Fibroblast of lung (primary cell): Measurements from ENCODE around the gene TXLNA. TPM values are rescaled to one million over a fixed set of nuclear protein-coding genes. Genes with fewer than 3 reads are reported as not detected.

Source experiments
- DNase-seq, 2 donors: peaks; one replicate each; pipeline versions ENCODE4 v3.0.0 to v3.0.0-alpha.2; 2010; ENCODE audit warnings: low read depth in 2 of 2
- H2AFZ ChIP-seq: 2 replicates; pipeline ENCODE4 v1.5.1; 2012; ENCODE audit warnings: low read length, control low read depth, inconsistent platforms
- H3K27ac ChIP-seq: 2 replicates; pipeline ENCODE4 v1.5.1; 2011; ENCODE audit warnings: low read length, control low read depth; ENCODE audit not compliant: insufficient read depth
- H3K27me3 ChIP-seq: 2 replicates; pipeline ENCODE4 v1.5.1; 2011; ENCODE audit warnings: mild to moderate bottlenecking, low read length; ENCODE audit not compliant: control insufficient read depth, insufficient read depth
- H3K36me3 ChIP-seq: 2 replicates; pipeline ENCODE4 v1.5.1; 2011; ENCODE audit warnings: low read length; ENCODE audit not compliant: control insufficient read depth, insufficient read depth
- H3K4me1 ChIP-seq: 2 replicates; pipeline ENCODE4 v1.5.1; 2011; ENCODE audit warnings: low read length; ENCODE audit not compliant: control insufficient read depth, insufficient read depth; ENCODE audit errors: extremely low read depth
- H3K4me2 ChIP-seq: 2 replicates; pipeline ENCODE4 v1.5.1; 2011; ENCODE audit warnings: low read length, control low read depth; ENCODE audit not compliant: insufficient read depth; ENCODE audit errors: extremely low read depth
- H3K4me3 ChIP-seq, 4 experiments: fragments of 200-600 bp in 1 of 4; sonication (generic) in 1 of 4; replicated peaks in 1 of 4; 2 replicates each; pipeline ENCODE4 v1.5.1; 2011 to 2016; ENCODE audit warnings: low read length in 4 of 4, low read depth in 3 of 4, mild to moderate bottlenecking in 3 of 4, control low read depth in 2 of 4, inconsistent platforms in 1 of 4, mixed read lengths in 1 of 4; ENCODE audit not compliant: insufficient read depth in 1 of 4; ENCODE audit errors: control extremely low read depth in 1 of 4
- H3K79me2 ChIP-seq: 2 replicates; pipeline ENCODE4 v1.5.1; 2012; ENCODE audit warnings: mild to moderate bottlenecking, low read length, inconsistent platforms; ENCODE audit not compliant: control insufficient read depth, insufficient read depth
- H3K9ac ChIP-seq: 2 replicates; pipeline ENCODE4 v1.5.1; 2011; ENCODE audit warnings: mild to moderate bottlenecking, low read length, control low read depth; ENCODE audit not compliant: insufficient read depth
- H3K9me3 ChIP-seq: 2 replicates; pipeline ENCODE4 v1.5.1; 2012; ENCODE audit warnings: low read depth, low read length; ENCODE audit not compliant: control insufficient read depth, insufficient read depth
- H4K20me1 ChIP-seq: 2 replicates; pipeline ENCODE4 v1.5.1; 2011; ENCODE audit warnings: low read length; ENCODE audit not compliant: control insufficient read depth, insufficient read depth; ENCODE audit errors: extremely low read depth
- EZH2 ChIP-seq: IDR thresholded peaks from 2 replicates; pipeline ENCODE4 v1.5.1; 2012; ENCODE audit warnings: low read length, control low read depth, mild to moderate bottlenecking; ENCODE audit errors: missing control alignments
- polyA plus RNA-seq, 2 donors: library from polyadenylated mRNA; depleted of rRNA in 1 of 2; stranded (reverse) in 1 of 2; unstranded in 1 of 2; fragments of >200 nt; gene quantifications; 2 replicates each; pipeline ENCODE4 v1.2.1, GENCODE V29; 2011 to 2012; ENCODE audit warnings: missing spikeins in 1 of 2
- total RNA-seq: library from RNA; depleted of rRNA; stranded (reverse); fragments of >200 nt; gene quantifications from 2 replicates; pipeline ENCODE4 v1.2.1, GENCODE V29; 2014
- TF ChIP-seq, protein P1 (sequence below), 2 donors: IDR thresholded peaks in 1 of 2; conservative IDR thresholded peaks in 1 of 2; 1 replicate in 1 of 2; 2 replicates in 1 of 2; pipeline ENCODE4 v1.5.1; 2011 to 2012; ENCODE audit warnings: low read length in 2 of 2, control low read depth in 1 of 2, inconsistent platforms in 1 of 2, low read depth in 1 of 2, mild to moderate bottlenecking in 1 of 2

The TXLNA gene
- total and polyA plus RNA-seq, 2 donors (not counting 1 experiment from before 2014, with no cell fraction given) = 56.5 to 118 TPM

DNA sequence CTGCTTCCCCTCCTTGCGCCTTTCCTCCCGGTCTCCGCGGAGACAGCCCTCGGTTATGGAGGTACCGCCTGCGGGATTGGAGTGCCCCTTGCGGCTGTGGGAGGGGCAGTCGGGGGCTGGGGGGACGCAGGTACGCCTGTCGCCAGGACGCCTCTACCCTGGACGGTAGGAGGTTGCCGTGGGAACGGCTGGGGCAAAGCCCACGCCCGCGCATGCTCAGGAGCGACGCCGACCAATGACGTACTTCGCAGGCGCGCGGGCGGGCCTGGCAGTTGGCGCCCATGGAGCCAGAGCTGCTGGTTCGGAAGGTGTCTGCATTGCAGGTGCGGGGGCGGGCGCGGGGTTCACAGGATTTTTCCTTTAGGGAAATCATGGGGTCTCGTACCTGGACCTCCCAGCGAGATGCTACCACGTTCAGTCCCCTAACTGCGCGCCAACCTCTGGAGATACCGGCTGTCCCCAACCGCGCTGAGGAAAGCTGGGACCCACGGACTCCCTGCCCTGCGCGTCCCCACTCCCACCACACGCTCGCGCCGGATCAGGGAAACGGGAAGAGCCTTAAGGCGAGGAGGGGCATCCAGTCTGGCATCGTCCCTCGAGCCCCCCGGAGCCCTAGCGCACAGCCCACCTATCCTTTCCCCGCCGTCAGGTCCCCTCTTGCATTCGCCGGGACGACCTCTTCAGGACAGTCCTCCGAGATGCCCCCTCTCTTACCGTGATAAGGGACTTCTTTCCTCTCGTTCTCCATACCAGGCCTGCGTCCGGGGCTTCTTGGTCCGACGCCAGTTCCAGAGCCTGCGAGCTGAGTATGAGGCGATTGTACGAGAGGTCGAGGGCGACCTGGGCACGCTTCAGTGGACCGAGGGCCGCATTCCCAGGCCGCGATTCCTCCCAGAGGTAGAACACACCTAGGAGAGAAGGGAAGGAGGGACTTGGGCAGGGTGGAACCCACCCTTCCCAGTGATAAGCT lies 26.2 kb downstream of the TXLNA start, which contains the start of gene IQCC:
Gene IQCC, plus strand, starts transcription at position 271 of the 970 bp plus-strand sequence. Its CDS starts 11 bp downstream, at position 282.
- Histone ChIP-seq H3K79me2 (no peaks in the 10 kb centered on the region), H3K4me3 (peak within 1 kb of the TSS; percentile 76 to 87 (median 82)), H3K4me2 (peak within 1 kb of the TSS; percentile 99), H3K27me3 (no peaks in the 10 kb centered on the region), H3K9me3 (no peaks in the 10 kb centered on the region), H3K4me1 (peaks cover 6% of the 10 kb centered on the region), H3K27ac (peak within 1 kb of the TSS; percentile 90), H2AFZ (peak within 1 kb of the TSS; percentile 70), H3K36me3 (no peaks in the 10 kb centered on the region), H4K20me1 (no peaks in the 10 kb centered on the region), H3K9ac (peak within 1 kb of the TSS; percentile 91)
- TF ChIP-seq, protein P1, sequence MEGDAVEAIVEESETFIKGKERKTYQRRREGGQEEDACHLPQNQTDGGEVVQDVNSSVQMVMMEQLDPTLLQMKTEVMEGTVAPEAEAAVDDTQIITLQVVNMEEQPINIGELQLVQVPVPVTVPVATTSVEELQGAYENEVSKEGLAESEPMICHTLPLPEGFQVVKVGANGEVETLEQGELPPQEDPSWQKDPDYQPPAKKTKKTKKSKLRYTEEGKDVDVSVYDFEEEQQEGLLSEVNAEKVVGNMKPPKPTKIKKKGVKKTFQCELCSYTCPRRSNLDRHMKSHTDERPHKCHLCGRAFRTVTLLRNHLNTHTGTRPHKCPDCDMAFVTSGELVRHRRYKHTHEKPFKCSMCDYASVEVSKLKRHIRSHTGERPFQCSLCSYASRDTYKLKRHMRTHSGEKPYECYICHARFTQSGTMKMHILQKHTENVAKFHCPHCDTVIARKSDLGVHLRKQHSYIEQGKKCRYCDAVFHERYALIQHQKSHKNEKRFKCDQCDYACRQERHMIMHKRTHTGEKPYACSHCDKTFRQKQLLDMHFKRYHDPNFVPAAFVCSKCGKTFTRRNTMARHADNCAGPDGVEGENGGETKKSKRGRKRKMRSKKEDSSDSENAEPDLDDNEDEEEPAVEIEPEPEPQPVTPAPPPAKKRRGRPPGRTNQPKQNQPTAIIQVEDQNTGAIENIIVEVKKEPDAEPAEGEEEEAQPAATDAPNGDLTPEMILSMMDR (conservative IDR thresholded peaks at IDR 0.05 in 1 of 2, IDR thresholded peaks at IDR 0.05 in 1 of 2; ENCODE audit: low read depth in 1 of 2, low read length in 2 of 2) = no peak
- no peak for TF ChIP-seq EZH2
- DNase-seq = peak; percentile 74 to 77

DNA sequence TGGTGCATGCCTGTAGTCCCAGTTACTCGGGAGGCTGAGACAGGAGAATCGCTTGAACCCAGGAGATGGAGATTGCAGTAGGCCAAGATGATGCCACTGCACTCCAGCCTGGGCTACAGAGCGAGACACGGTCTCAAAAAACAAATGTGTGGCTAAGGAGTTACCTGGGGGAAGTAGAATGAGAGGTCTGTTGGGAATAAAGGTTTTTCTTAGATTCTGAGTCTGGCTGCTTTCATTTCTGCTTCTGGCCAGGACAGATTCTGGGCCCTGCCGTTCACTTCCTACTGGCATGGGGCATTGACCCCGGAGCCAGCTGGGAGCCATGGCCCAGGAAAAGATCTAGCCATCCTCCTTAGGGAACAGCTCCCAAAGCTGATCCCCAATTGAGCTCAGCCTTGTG lies 29.0 kb downstream of the TXLNA start:
- TF ChIP-seq, protein P1 (conservative IDR thresholded peaks at IDR 0.05 in 1 of 2, IDR thresholded peaks at IDR 0.05 in 1 of 2; ENCODE audit: low read depth in 1 of 2, low read length in 2 of 2) = no peak
- TF ChIP-seq EZH2 = no peak
- no peaks in the 10 kb centered on the region for H3K9me3 ChIP-seq
- H2AFZ ChIP-seq = no peak overlapping the region
- H3K4me2 ChIP-seq = no peak overlapping the region
- H3K79me2 ChIP-seq = no peaks in the 10 kb centered on the region
- no peak overlapping the region for H3K4me3 ChIP-seq
- H3K36me3 ChIP-seq = no peaks in the 10 kb centered on the region
- peaks cover 3% of the 10 kb centered on the region for H3K4me1 ChIP-seq
- H4K20me1 ChIP-seq = no peaks in the 10 kb centered on the region
- H3K27ac ChIP-seq = no peak overlapping the region
- no peaks in the 10 kb centered on the region for H3K27me3 ChIP-seq
- H3K9ac ChIP-seq = no peak overlapping the region
- no peak for DNase-seq

DNA sequence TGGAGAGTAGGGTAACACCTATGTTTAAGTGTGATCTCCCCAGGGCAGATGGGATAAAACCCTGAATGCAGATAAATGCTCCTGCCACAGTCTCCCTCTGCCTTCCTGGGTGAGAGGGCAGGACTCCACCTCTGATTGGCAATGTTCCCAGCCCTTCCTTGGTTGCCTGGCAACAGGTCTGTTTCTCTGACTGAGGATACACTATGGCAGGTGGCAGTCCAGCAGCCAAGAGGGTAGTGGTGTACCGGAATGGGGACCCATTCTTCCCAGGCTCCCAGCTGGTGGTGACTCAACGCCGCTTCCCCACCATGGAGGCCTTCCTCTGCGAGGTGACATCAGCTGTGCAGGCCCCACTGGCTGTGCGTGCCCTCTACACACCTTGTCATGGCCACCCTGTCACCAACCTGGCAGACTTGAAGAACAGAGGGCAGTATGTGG lies 29.4 kb downstream of the TXLNA start, which contains the start of gene DCDC2B:
Gene DCDC2B, plus strand, starts transcription at position 199 of the 438 bp plus-strand sequence. Its CDS starts 5 bp downstream, at position 204.
- peak; percentile 31 to 55 for DNase-seq
- no peak within 1 kb of the TSS for H3K9ac ChIP-seq
- no peak within 1 kb of the TSS for H3K27ac ChIP-seq

More for the DNA sequence above, 29.4 kb downstream of the TXLNA start, which contains the start of gene DCDC2B:
- Histone ChIP-seq H4K20me1 (no peaks in the 10 kb centered on the region), H3K4me2 (no peak within 1 kb of the TSS), H3K79me2 (no peaks in the 10 kb centered on the region), H3K9me3 (no peaks in the 10 kb centered on the region), H3K4me1 (peaks cover 3% of the 10 kb centered on the region), H3K27me3 (no peaks in the 10 kb centered on the region), H2AFZ (no peak within 1 kb of the TSS), H3K36me3 (no peaks in the 10 kb centered on the region), H3K4me3 (no peak within 1 kb of the TSS)
- TF ChIP-seq EZH2 = no peak
- TF ChIP-seq, protein P1 (conservative IDR thresholded peaks at IDR 0.05 in 1 of 2, IDR thresholded peaks at IDR 0.05 in 1 of 2; ENCODE audit: low read depth in 1 of 2, low read length in 2 of 2) = no peak
